ENCODE results near the gene ATF4. TPM values are rescaled to one million over a fixed set of nuclear protein-coding genes. Genes with fewer than 3 reads are reported as not detected.

The ATF4 gene
- total RNA-seq, 1 donor from 2014 or later: 246 TPM

DNA sequence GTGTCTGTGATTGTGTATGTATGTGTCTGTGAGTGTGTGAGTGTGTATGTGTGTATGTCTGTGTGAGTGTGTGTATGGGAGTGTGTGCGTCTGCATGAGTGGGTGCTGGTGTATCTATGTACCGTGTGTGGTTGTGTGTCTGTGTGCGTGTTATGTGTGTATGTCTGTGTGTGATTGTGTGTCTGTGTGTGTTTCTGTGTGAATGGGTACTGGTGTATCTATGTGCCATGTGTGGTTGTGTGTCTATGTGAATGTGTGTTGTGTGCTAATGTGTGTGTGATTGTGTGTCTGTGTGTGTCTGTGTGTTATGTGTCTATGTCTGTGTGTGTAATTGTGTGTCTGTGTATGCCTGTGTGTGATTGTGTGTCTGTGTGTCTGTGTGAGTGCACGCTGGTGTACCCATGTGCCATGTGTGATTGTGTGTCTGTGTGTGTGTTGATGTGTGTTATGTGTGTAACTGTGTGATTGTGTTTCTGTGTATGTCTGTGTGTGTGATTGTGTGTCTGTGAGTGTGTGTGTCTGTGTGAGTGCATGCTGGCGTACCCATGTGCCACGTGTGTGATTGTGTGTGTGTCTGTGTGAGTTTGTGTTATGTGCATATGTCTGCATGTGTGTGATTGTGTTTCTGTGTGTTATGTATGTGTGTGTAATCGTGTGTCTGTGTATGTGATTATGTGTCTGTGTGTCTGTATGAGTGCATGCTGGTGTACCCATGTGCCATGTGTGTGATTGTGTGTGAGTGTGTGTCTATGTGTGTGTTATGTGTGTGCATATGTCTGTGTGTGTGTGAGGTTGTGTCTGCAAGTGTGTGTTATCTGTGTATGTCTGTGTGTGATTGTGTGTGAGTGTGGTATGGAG lies 43.4 kb downstream of the ATF4 start:
- Histone ChIP-seq H3K9me3 (no peaks in the 10 kb centered on the region), H3K27me3 (no peaks in the 10 kb centered on the region), H3K4me3 (no peak overlapping the region), H3K36me3 (no peaks in the 10 kb centered on the region), H3K4me1 (no peaks in the 10 kb centered on the region), H3K27ac (no peak overlapping the region)
- no peak for TF ChIP-seq POLR2AphosphoS5 (IDR thresholded peaks at IDR 0.05; ENCODE audit: insufficient read depth in 1 of 2, low read depth in 1 of 2)
- no peak for TF ChIP-seq POLR2A (IDR thresholded peaks at IDR 0.05)
- TF ChIP-seq, protein P1, sequence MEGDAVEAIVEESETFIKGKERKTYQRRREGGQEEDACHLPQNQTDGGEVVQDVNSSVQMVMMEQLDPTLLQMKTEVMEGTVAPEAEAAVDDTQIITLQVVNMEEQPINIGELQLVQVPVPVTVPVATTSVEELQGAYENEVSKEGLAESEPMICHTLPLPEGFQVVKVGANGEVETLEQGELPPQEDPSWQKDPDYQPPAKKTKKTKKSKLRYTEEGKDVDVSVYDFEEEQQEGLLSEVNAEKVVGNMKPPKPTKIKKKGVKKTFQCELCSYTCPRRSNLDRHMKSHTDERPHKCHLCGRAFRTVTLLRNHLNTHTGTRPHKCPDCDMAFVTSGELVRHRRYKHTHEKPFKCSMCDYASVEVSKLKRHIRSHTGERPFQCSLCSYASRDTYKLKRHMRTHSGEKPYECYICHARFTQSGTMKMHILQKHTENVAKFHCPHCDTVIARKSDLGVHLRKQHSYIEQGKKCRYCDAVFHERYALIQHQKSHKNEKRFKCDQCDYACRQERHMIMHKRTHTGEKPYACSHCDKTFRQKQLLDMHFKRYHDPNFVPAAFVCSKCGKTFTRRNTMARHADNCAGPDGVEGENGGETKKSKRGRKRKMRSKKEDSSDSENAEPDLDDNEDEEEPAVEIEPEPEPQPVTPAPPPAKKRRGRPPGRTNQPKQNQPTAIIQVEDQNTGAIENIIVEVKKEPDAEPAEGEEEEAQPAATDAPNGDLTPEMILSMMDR (IDR thresholded peaks at IDR 0.05): no peak
- DNase-seq (ENCODE audit: extremely low spot score in 2 of 2): no peak
- intact Hi-C loops (cut with DNase I): no loop called here

DNA sequence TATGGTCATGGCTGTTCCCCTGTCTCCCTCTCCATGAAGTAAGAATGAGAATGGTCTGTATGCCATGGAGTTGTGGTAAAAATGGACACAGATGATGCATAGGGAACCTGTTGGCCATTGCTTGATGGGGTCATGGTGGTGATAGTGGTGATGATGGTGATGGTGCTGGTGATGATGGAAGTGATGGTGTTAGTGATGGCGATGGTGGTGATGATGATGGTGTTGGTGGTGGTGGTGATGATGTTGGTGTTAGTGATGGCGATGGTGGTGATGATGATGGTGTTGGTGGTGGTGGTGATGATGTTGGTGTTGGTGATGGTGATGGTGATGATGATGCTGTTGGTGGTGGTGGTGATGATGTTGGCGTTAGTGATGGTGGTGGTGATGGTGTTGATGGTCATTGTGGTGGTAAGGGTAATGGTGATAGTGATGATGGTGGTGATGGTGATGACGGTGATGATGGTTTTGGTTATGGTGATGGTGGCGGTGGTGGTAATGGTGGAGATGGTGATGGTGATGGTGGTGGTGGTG lies 45.1 kb downstream of the ATF4 start:
- Histone ChIP-seq H3K4me1 (no peaks in the 10 kb centered on the region), H3K36me3 (no peaks in the 10 kb centered on the region), H3K9me3 (no peaks in the 10 kb centered on the region), H3K27ac (no peak overlapping the region), H3K4me3 (no peak overlapping the region), H3K27me3 (no peaks in the 10 kb centered on the region)
- DNase-seq (ENCODE audit: extremely low spot score in 2 of 2): no peak
- intact Hi-C loops (cut with DNase I): no loop called here
- no peak for TF ChIP-seq POLR2A (IDR thresholded peaks at IDR 0.05)
- no peak for TF ChIP-seq POLR2AphosphoS5 (IDR thresholded peaks at IDR 0.05; ENCODE audit: insufficient read depth in 1 of 2, low read depth in 1 of 2)
- TF ChIP-seq, protein P1 (IDR thresholded peaks at IDR 0.05): no peak

DNA sequence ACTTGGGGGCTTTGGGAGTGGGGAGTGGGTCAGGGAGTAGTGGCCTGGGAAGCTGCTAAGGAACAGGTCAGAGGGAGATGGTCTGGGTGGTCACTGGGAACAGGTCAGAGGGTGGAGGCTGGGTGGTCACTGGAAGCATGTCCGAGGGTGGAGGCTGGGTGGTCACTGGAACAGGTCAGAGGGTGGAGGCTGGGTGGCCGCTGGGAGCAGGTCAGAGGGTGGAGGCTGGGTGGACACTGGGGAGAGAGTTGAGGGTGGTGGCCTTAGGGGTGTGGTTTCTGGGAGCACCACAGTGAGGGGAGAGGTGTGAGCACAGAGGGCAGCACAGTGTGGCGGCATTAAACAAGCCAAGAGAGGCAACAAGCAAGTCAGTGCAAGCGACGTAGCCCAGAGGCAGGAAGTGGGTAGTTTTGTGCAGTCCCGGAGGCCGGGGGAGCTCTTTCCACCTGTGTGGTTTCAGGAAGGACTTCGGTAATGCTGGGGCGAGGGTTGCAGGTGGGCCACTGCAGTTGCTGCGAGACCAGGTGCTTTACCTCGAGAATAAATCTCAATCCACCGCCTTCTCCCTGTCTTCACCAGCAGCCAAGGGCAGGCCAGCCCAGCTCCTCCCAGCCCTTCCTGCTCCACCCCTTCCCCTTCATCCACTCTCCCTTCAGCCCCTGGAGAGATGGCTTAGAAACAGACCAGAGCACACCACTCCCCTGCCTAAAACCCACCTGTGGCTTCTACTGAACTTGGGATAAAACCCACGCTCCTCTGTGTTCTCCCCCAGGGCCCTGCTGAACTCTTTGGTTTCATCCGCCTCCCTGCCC lies 47.0 kb downstream of the ATF4 start:
- Histone ChIP-seq H3K27me3 (no peaks in the 10 kb centered on the region), H3K9me3 (no peaks in the 10 kb centered on the region), H3K4me1 (no peaks in the 10 kb centered on the region), H3K36me3 (no peaks in the 10 kb centered on the region), H3K4me3 (no peak overlapping the region), H3K27ac (no peak overlapping the region)
- no peak for DNase-seq (ENCODE audit: extremely low spot score in 2 of 2)
- TF ChIP-seq POLR2AphosphoS5 (IDR thresholded peaks at IDR 0.05; ENCODE audit: insufficient read depth in 1 of 2, low read depth in 1 of 2): no peak
- TF ChIP-seq POLR2A (IDR thresholded peaks at IDR 0.05): no peak
- TF ChIP-seq, protein P1 (IDR thresholded peaks at IDR 0.05): no peak
- intact Hi-C loops (cut with DNase I): no loop called here

DNA sequence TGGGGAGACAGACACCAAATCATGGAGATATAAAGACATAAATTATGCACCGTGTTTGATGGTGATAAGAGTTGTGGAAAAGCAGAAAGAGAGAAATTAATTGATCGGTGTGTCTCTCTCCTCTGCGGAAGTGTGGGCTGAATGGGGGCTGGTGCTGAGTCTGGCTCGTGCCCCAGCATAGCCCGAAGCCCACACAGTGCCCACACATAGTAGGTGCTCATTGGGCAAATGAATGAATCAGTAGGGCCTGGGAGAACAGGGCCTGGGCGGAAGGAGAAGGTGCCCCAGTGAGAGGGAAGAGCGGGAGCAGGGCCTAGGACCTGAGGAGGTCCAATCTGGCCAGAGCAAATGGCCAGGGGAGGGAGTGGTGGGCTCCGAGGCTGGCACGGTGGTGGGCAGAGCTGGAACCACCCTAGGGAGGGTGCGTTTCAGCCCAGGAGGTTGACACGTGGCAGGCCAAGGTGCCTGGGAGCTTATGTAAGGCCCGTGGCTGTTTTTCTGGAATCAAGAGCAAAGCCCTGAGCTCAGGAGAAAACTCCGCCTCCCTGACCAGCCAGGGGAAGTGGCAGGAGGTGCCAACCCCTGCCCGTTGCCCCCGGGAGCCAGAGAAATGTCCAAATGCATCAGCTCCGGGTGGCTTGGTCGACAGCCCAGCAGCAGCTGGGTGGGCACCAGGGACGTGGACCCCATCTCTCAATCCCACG lies 48.1 kb downstream of the ATF4 start:
- intact Hi-C loops (cut with DNase I): no loop called here
- H3K4me3 ChIP-seq: no peak overlapping the region

More for the DNA sequence above, 48.1 kb downstream of the ATF4 start:
- Histone ChIP-seq H3K27ac (no peak overlapping the region), H3K9me3 (no peaks in the 10 kb centered on the region), H3K4me1 (no peaks in the 10 kb centered on the region), H3K27me3 (no peaks in the 10 kb centered on the region), H3K36me3 (no peaks in the 10 kb centered on the region)
- DNase-seq (ENCODE audit: extremely low spot score in 2 of 2): no peak
- TF ChIP-seq POLR2AphosphoS5 (IDR thresholded peaks at IDR 0.05; ENCODE audit: insufficient read depth in 1 of 2, low read depth in 1 of 2): no peak
- TF ChIP-seq, protein P1 (IDR thresholded peaks at IDR 0.05): no peak
- TF ChIP-seq POLR2A (IDR thresholded peaks at IDR 0.05): no peak

Measured in vagina (tissue), 2 donors.